Measurements from ENCODE around the gene RNF208. TPM values are rescaled to one million over a fixed set of nuclear protein-coding genes. Genes with fewer than 3 reads are reported as not detected.

The RNF208 gene
- total RNA-seq, 2 donors from 2014 or later, result 0.78 to 14.5 TPM

DNA sequence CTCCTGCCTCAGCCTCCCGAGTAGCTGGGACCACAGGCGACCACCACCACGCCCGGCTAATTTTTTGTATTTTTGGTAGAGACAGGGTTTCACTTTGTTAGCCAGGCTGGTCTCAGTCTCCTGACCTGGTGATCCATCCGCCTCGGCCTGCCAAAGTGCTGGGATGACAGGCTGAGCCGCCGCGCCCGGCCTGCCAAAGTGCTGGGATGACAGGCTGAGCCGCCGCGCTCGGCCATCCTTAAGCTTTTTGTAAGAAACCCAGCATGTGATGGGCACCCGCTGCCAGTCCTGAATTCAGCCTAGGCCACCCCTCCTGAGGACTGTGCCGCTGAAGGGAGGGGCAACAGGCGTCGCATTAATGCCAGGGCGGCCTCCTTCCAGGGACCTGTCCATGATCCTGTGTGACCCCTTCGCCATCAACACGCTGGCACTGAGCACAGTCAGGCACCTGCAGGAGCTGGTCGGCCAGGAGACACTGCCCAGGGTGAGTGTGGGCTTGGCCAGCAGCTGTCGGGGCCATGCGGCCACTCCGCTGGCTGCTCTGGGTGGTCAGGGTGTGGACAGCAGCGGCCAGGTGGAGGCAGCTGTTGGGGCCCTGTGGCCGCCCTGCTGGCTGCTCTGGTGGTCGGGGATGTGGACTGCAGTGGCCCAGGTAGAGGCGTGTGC lies 43.6 kb upstream of the RNF208 start:
- TF ChIP-seq POLR2A (IDR thresholded peaks at IDR 0.05), result no peak
- TF ChIP-seq, protein P1, sequence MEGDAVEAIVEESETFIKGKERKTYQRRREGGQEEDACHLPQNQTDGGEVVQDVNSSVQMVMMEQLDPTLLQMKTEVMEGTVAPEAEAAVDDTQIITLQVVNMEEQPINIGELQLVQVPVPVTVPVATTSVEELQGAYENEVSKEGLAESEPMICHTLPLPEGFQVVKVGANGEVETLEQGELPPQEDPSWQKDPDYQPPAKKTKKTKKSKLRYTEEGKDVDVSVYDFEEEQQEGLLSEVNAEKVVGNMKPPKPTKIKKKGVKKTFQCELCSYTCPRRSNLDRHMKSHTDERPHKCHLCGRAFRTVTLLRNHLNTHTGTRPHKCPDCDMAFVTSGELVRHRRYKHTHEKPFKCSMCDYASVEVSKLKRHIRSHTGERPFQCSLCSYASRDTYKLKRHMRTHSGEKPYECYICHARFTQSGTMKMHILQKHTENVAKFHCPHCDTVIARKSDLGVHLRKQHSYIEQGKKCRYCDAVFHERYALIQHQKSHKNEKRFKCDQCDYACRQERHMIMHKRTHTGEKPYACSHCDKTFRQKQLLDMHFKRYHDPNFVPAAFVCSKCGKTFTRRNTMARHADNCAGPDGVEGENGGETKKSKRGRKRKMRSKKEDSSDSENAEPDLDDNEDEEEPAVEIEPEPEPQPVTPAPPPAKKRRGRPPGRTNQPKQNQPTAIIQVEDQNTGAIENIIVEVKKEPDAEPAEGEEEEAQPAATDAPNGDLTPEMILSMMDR (IDR thresholded peaks at IDR 0.05), result no peak
- H3K4me3 ChIP-seq, result no peak overlapping the region
- 88 to 93% methylated on average over 17 to 18 of the region's 29 CpGs for WGBS, 2 donors
- no peak for DNase-seq
- ATAC-seq, result no peak
- no peaks in the 10 kb centered on the region for H3K27me3 ChIP-seq
- peaks cover 24% of the 10 kb centered on the region for H3K4me1 ChIP-seq
- no peaks in the 10 kb centered on the region for H3K9me3 ChIP-seq
- intact Hi-C loops (cut with DNase I), result no loop called here
- H3K36me3 ChIP-seq (replicated peaks in 1 of 2; ENCODE audit: insufficient read depth in 1 of 2, low read depth in 2 of 2), result peaks cover 0 to 3% of the 10 kb centered on the region in 2 donors
- no peak overlapping the region for H3K27ac ChIP-seq

DNA sequence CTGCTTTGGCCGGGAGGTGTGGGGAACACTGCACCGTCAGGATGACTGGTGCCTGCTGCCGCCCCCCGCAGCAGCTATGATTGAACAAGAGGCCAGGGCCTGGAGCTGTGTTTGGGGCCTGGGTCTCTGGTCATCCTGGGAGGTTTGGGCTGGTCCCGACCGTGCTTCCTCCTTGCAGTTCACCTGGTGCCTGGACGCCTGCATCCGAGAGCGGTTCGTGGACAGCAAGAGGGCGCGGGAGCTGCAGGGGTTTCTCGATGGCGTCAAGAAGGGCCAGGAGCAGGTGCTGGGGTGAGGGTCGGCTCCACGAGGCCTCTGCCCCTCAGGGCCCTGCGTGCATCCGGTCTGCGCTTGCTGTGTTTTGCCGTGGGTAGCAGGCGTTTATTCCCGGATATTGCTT lies 42.0 kb upstream of the RNF208 start:
- Histone ChIP-seq H3K36me3 (replicated peaks in 1 of 2; ENCODE audit: insufficient read depth in 1 of 2, low read depth in 2 of 2) (peaks cover 0 to 3% of the 10 kb centered on the region in 2 donors), H3K4me3 (no peak overlapping the region), H3K27ac (no peak overlapping the region), H3K4me1 (peaks cover 15% of the 10 kb centered on the region), H3K27me3 (no peaks in the 10 kb centered on the region), H3K9me3 (no peaks in the 10 kb centered on the region)
- no peak for ATAC-seq
- no peak for TF ChIP-seq POLR2A (IDR thresholded peaks at IDR 0.05)
- TF ChIP-seq, protein P1 (IDR thresholded peaks at IDR 0.05), result no peak
- intact Hi-C loops (cut with DNase I), result no loop called here
- WGBS, 2 donors, result 90 to 93% methylated on average over 15 to 21 of the region's 22 CpGs
- DNase-seq, result no peak

DNA sequence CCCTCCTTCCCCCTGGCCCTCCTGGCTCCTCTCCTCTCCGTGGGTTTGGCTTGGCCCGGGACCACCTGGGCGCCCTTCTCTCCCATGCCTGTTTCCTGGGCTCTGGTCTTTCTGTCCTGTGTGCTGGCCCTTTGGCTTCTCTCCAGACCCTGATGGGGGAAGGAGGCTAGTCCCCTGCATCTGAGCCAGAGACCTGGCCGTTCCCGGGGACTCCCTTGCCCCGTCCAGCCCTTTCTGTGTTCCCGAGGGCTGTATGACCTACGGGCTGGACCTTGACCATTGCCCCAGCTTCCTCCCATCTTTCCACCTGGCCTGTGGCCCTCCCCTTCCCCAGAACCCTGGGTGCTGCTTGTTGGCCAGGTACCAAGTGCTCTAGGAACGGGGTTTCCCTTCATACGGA lies 41.5 kb upstream of the RNF208 start:
- Histone ChIP-seq H3K27ac (no peak overlapping the region), H3K4me3 (no peak overlapping the region), H3K9me3 (no peaks in the 10 kb centered on the region), H3K36me3 (replicated peaks in 1 of 2; ENCODE audit: insufficient read depth in 1 of 2, low read depth in 2 of 2) (peaks cover 0 to 7% of the 10 kb centered on the region in 2 donors), H3K4me1 (peaks cover 10% of the 10 kb centered on the region), H3K27me3 (no peaks in the 10 kb centered on the region)
- intact Hi-C loops (cut with DNase I), result no loop called here
- 77 to 81% methylated on average over 10 of the region's 10 CpGs for WGBS, 2 donors
- DNase-seq (no peak), ATAC-seq (no peak)
- no peak for TF ChIP-seq POLR2A (IDR thresholded peaks at IDR 0.05)
- TF ChIP-seq, protein P1 (IDR thresholded peaks at IDR 0.05), result no peak

DNA sequence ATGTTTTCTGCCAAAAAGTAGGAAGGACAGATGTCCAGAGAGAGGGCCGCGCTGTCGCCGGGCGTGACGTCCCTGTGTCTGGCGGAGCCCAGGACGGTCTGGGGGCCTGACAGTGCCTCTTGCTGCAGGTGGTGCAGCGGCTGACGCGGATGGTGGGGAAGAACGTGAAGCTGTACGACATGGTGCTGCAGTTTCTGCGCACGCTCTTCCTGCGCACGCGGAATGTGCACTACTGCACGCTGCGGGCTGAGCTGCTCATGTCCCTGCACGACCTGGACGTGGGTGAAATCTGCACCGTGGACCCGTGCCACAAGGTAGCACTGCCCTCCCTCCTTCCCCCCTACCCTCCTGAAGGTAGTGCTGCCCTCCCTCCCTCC lies 40.9 kb upstream of the RNF208 start:
- Histone ChIP-seq H3K27me3 (no peaks in the 10 kb centered on the region), H3K9me3 (no peaks in the 10 kb centered on the region), H3K4me1 (peaks cover 3% of the 10 kb centered on the region), H3K4me3 (no peak overlapping the region), H3K36me3 (replicated peaks in 1 of 2; ENCODE audit: insufficient read depth in 1 of 2, low read depth in 2 of 2) (peaks cover 0 to 7% of the 10 kb centered on the region in 2 donors), H3K27ac (no peak overlapping the region)
- TF ChIP-seq, protein P1 (IDR thresholded peaks at IDR 0.05), result no peak
- no peak for TF ChIP-seq POLR2A (IDR thresholded peaks at IDR 0.05)
- ATAC-seq (no peak), DNase-seq (no peak)
- intact Hi-C loops (cut with DNase I), result no loop called here
- WGBS, 2 donors, result 82 to 91% methylated on average over 14 to 24 of the region's 24 CpGs

Data from body of pancreas (tissue), 4 donors.